K562 (cell line): ENCODE results near the gene RRBP1. TPM values are rescaled to one million over a fixed set of nuclear protein-coding genes. Genes with fewer than 3 reads are reported as not detected.

Source experiments
- E2F5 ChIP-seq: sonication (generic); formaldehyde crosslinking; IDR thresholded peaks from 2 replicates; pipeline ENCODE4 v1.8.0; 2022; ENCODE audit warnings: mild to moderate bottlenecking, missing genetic modification reagents
- NEUROD1 ChIP-seq: fragments of 150-350 bp; IDR thresholded peaks from 2 replicates; pipeline ENCODE4 v1.6.1; 2014; ENCODE audit warnings: borderline replicate concordance, low read length, low read depth; ENCODE audit not compliant: partially characterized antibody
- NFRKB ChIP-seq: fragments of 450-650 bp; IDR thresholded peaks from 2 replicates; pipeline ENCODE4 v1.6.1; 2016; ENCODE audit warnings: low read depth
- PRPF4 ChIP-seq: fragments of 200-400 bp; formaldehyde crosslinking; IDR thresholded peaks from one replicate; pipeline ENCODE4 v1.6.1; 2017; ENCODE audit warnings: low read length, low read depth, mild to moderate bottlenecking; ENCODE audit not compliant: insufficient read depth, poor library complexity, severe bottlenecking
- ZBTB40 ChIP-seq, 2 experiments: fragments of 450-650 bp in 1 of 2; sonication (generic) in 1 of 2; formaldehyde crosslinking in 1 of 2; IDR thresholded peaks; 2 replicates each; pipeline versions ENCODE4 v1.7.1 to v1.9.0; 2016 to 2022; ENCODE audit warnings: inconsistent platforms in 1 of 2, mild to moderate bottlenecking in 1 of 2, missing genetic modification reagents in 1 of 2
- polyA plus RNA-seq, 8 experiments: library from polyadenylated mRNA; depleted of rRNA in 4 of 8; stranded (reverse) in 5 of 8; unstranded in 3 of 8; fragments of >200 nt; fragmentation: Nextera tagmentation in 2 of 8; fragmentation: Illumina TruSeq in 1 of 8; extraction: Ambion mirVana in 2 of 8; extraction: Trizol in 1 of 8; gene quantifications; 2 replicates each; pipeline versions ENCODE4 v1.2.1 to v1.2.3, GENCODE V29; 2011 to 2014; ENCODE audit warnings: inconsistent platforms in 1 of 8, missing spikeins in 1 of 8
- total RNA-seq, 7 experiments: library from RNA; depleted of rRNA in 6 of 7; stranded (reverse); fragments of >200 nt in 6 of 7; fragmentation: Illumina TruSeq in 2 of 7; extraction: Trizol in 2 of 7; gene quantifications; 2 replicates each; pipeline versions ENCODE4 v1.2.1 to v1.2.3, GENCODE V29; 2011 to 2021; ENCODE audit warnings: low replicate concordance in 1 of 7

Gene RRBP1
- total and polyA plus RNA-seq, 9 of the 15 experiments (the other 6 are each of a cell fraction or from before 2014, with no cell fraction given): 0.84 to 32.0 (median 17.6) TPM

- TF ChIP-seq E2F5 (CRISPR knock-in tag): no peak
- no peak for TF ChIP-seq NEUROD1
- no peak for TF ChIP-seq PRPF4
- TF ChIP-seq ZBTB40 (IDR thresholded peaks at IDR 0.05): no peak
- no peak for TF ChIP-seq ZBTB40 (CRISPR knock-in tag; IDR thresholded peaks at IDR 0.05)
- TF ChIP-seq NFRKB: no peak
Observed at GRCh38 chr20:17608701-17609497, 73.1 kb downstream of the RRBP1 start (continued).
